K562 (cell line): ENCODE data around the gene RTBDN. TPM values are rescaled to one million over a fixed set of nuclear protein-coding genes. Genes with fewer than 3 reads are reported as not detected.

ENCODE experiments used
- CAMTA2 ChIP-seq: fragments of 250-450 bp; sonication (Bioruptor Pico); conservative IDR thresholded peaks from 2 replicates; pipeline ENCODE4 v1.5.1; 2022
- ELF2 ChIP-seq: fragments of 250-450 bp; sonication (Bioruptor Pico); IDR thresholded peaks from 2 replicates; pipeline ENCODE4 v1.5.0; 2021; ENCODE audit warnings: mild to moderate bottlenecking
- ESRRB ChIP-seq: fragments of 250-450 bp; sonication (Bioruptor Pico); IDR thresholded peaks from 2 replicates; pipeline ENCODE4 v1.5.0; 2020; ENCODE audit warnings: mild to moderate bottlenecking, moderate library complexity, borderline replicate concordance
- IFI16 ChIP-seq: fragments of 250-450 bp; sonication (Bioruptor Pico); IDR thresholded peaks from 2 replicates; pipeline ENCODE4 v2.1.2; 2022; ENCODE audit warnings: mild to moderate bottlenecking, inconsistent platforms
- PHF8 ChIP-seq: fragments of 200-600 bp; sonication (generic); IDR thresholded peaks from 2 replicates; pipeline ENCODE4 v1.6.1; 2012; ENCODE audit warnings: mixed run types, mild to moderate bottlenecking, inconsistent platforms, low read length, moderate library complexity, borderline replicate concordance
- PRPF4 ChIP-seq: fragments of 200-400 bp; formaldehyde crosslinking; IDR thresholded peaks from one replicate; pipeline ENCODE4 v1.6.1; 2017; ENCODE audit warnings: low read length, low read depth, mild to moderate bottlenecking; ENCODE audit not compliant: insufficient read depth, poor library complexity, severe bottlenecking
- RBBP5 ChIP-seq: fragments of 200-600 bp; sonication (generic); IDR thresholded peaks from 2 replicates; pipeline ENCODE4 v1.6.1; 2012; ENCODE audit warnings: borderline replicate concordance, mild to moderate bottlenecking, low read length, control low read depth, inconsistent platforms; ENCODE audit not compliant: insufficient read depth, poor library complexity, severe bottlenecking
- REST ChIP-seq, 2 experiments: fragments of 450-650 bp; formaldehyde crosslinking in 1 of 2; IDR thresholded peaks; 2 replicates each; pipeline versions ENCODE4 v1.4.0 to v1.6.1; 2014 to 2020; ENCODE audit warnings: mild to moderate bottlenecking in 2 of 2, borderline replicate concordance in 1 of 2, low read depth in 1 of 2
- YY1 ChIP-seq, 3 experiments: IDR thresholded peaks; 2 replicates each; pipeline ENCODE4 v1.6.1; 2011; ENCODE audit warnings: low read length in 2 of 3, mild to moderate bottlenecking in 2 of 3, moderate library complexity in 2 of 3, borderline replicate concordance in 1 of 3, control low read depth in 1 of 3, low read depth in 1 of 3; ENCODE audit not compliant: insufficient read depth in 3 of 3, insufficient replicate concordance in 2 of 3, control insufficient read depth in 1 of 3, insufficient read length in 1 of 3; ENCODE audit errors: extremely low read depth in 1 of 3
- ZNF445 ChIP-seq: fragments of 250-450 bp; sonication (Bioruptor Pico); IDR thresholded peaks from 2 replicates; pipeline ENCODE4 v1.4.0; 2020; ENCODE audit warnings: low read depth, mild to moderate bottlenecking, moderate library complexity
- ZNF764 ChIP-seq: fragments of 250-450 bp; sonication (Bioruptor Pico); IDR thresholded peaks from 2 replicates; pipeline ENCODE4 v1.4.0; 2020; ENCODE audit warnings: low read depth, mild to moderate bottlenecking, moderate library complexity
- ZNF780A ChIP-seq: fragments of 250-450 bp; sonication (Bioruptor Pico); IDR thresholded peaks from 2 replicates; pipeline ENCODE4 v1.5.0; 2021; ENCODE audit warnings: mild to moderate bottlenecking
- polyA plus RNA-seq, 8 experiments: library from polyadenylated mRNA; depleted of rRNA in 4 of 8; stranded (reverse) in 5 of 8; unstranded in 3 of 8; fragments of >200 nt; fragmentation: Nextera tagmentation in 2 of 8; fragmentation: Illumina TruSeq in 1 of 8; extraction: Ambion mirVana in 2 of 8; extraction: Trizol in 1 of 8; gene quantifications; 2 replicates each; pipeline versions ENCODE4 v1.2.1 to v1.2.3, GENCODE V29; 2011 to 2014; ENCODE audit warnings: inconsistent platforms in 1 of 8, missing spikeins in 1 of 8
- total RNA-seq, 7 experiments: library from RNA; depleted of rRNA in 6 of 7; stranded (reverse); fragments of >200 nt in 6 of 7; fragmentation: Illumina TruSeq in 2 of 7; extraction: Trizol in 2 of 7; gene quantifications; 2 replicates each; pipeline versions ENCODE4 v1.2.1 to v1.2.3, GENCODE V29; 2011 to 2021; ENCODE audit warnings: low replicate concordance in 1 of 7
- TF ChIP-seq, protein P1 (sequence below): sonication (generic); formaldehyde crosslinking; IDR thresholded peaks from 2 replicates; pipeline ENCODE4 v1.8.0; 2023; ENCODE audit warnings: mild to moderate bottlenecking, missing genetic modification reagents

Gene RTBDN
- total and polyA plus RNA-seq, 9 of the 15 experiments (the other 6 are each of a cell fraction or from before 2014, with no cell fraction given) = 0.20 to 2.3 (median 0.72) TPM; not detected in 1

GRCh38 chr19:12833738-12834565, 427 bp downstream of the RTBDN start (continued):
- TF ChIP-seq YY1 (IDR thresholded peaks at IDR 0.05; ENCODE audit: borderline replicate concordance in 1 of 3, control insufficient read depth in 1 of 3, extremely low read depth in 1 of 3, insufficient read depth in 3 of 3, insufficient read length in 1 of 3, insufficient replicate concordance in 2 of 3, low read depth in 1 of 3, low read length in 2 of 3) = peak in 2 of 3 experiments; percentile 48 to 63
- no peak for TF ChIP-seq REST (IDR thresholded peaks at IDR 0.05; ENCODE audit: borderline replicate concordance)
- peak; percentile 73; the same call in 1 of the 2 replicates for TF ChIP-seq REST (CRISPR knock-in tag; IDR thresholded peaks at IDR 0.05; ENCODE audit: low read depth)
- no peak for TF ChIP-seq ZNF764 (CRISPR knock-in tag)
- no peak for TF ChIP-seq ELF2 (CRISPR knock-in tag)
- no peak for TF ChIP-seq PRPF4
- TF ChIP-seq ZNF445 (CRISPR knock-in tag) = no peak
- TF ChIP-seq ESRRB (CRISPR knock-in tag) = no peak
- TF ChIP-seq, protein P1, sequence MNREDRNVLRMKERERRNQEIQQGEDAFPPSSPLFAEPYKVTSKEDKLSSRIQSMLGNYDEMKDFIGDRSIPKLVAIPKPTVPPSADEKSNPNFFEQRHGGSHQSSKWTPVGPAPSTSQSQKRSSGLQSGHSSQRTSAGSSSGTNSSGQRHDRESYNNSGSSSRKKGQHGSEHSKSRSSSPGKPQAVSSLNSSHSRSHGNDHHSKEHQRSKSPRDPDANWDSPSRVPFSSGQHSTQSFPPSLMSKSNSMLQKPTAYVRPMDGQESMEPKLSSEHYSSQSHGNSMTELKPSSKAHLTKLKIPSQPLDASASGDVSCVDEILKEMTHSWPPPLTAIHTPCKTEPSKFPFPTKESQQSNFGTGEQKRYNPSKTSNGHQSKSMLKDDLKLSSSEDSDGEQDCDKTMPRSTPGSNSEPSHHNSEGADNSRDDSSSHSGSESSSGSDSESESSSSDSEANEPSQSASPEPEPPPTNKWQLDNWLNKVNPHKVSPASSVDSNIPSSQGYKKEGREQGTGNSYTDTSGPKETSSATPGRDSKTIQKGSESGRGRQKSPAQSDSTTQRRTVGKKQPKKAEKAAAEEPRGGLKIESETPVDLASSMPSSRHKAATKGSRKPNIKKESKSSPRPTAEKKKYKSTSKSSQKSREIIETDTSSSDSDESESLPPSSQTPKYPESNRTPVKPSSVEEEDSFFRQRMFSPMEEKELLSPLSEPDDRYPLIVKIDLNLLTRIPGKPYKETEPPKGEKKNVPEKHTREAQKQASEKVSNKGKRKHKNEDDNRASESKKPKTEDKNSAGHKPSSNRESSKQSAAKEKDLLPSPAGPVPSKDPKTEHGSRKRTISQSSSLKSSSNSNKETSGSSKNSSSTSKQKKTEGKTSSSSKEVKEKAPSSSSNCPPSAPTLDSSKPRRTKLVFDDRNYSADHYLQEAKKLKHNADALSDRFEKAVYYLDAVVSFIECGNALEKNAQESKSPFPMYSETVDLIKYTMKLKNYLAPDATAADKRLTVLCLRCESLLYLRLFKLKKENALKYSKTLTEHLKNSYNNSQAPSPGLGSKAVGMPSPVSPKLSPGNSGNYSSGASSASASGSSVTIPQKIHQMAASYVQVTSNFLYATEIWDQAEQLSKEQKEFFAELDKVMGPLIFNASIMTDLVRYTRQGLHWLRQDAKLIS (CRISPR knock-in tag) = no peak
- TF ChIP-seq CAMTA2 (CRISPR knock-in tag) = no peak
- TF ChIP-seq RBBP5 = peak; percentile 56
- TF ChIP-seq IFI16 (CRISPR knock-in tag) = no peak
- TF ChIP-seq PHF8 = peak; percentile 42; the same call in 1 of the 2 replicates
- TF ChIP-seq ZNF780A (CRISPR knock-in tag) = no peak
